ENCODE measurements around the gene ZNF618.

Gene ZNF618

DNA sequence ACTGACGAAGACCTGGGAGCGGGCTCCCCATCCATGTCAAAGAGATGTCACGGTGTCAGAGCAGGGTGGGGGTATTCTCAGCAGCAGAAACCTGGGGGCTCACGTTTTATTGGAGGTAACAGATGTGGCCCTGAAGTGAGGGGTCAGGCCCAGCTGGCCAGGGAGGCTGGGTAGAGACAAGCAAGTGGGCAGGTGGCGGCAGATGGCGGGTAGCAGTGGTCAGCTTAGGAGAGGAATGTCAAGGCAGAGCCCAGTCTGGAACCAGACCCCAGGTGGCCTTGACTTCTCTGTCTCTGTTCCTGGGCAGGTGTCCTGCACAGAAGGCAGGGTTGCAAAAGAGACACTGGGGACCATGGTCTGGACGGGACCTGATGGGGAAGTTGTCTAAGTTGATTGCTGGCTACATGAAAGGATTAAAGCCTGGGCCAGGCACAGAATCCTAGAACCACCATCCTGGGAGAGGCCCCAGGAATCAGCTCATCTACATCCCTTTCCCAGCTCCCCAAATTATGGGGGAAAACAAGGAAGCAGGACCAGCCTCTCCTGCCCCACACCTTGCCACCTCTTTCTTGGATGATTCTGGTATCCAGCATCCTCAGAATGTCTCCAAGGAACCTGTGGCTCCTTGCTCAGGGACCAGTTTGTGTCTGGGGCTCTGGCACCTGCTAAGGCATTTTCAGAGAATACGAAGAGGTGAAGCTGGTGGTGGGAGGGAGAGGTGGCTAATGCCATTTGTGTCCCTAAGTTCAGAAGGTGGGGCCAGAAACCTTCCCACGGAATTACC, 129.5 kb downstream of the ZNF618 start:
- Histone ChIP-seq H3K27ac (no peak overlapping the region), H3K36me3 (replicated peaks) (peaks cover 15% of the 10 kb centered on the region), H3K4me3 (ENCODE audit: low read depth, low read length) (no peak overlapping the region), H3K27me3 (replicated peaks) (no peaks in the 10 kb centered on the region)
- no peak for DNase-seq
- TF ChIP-seq, protein P1, sequence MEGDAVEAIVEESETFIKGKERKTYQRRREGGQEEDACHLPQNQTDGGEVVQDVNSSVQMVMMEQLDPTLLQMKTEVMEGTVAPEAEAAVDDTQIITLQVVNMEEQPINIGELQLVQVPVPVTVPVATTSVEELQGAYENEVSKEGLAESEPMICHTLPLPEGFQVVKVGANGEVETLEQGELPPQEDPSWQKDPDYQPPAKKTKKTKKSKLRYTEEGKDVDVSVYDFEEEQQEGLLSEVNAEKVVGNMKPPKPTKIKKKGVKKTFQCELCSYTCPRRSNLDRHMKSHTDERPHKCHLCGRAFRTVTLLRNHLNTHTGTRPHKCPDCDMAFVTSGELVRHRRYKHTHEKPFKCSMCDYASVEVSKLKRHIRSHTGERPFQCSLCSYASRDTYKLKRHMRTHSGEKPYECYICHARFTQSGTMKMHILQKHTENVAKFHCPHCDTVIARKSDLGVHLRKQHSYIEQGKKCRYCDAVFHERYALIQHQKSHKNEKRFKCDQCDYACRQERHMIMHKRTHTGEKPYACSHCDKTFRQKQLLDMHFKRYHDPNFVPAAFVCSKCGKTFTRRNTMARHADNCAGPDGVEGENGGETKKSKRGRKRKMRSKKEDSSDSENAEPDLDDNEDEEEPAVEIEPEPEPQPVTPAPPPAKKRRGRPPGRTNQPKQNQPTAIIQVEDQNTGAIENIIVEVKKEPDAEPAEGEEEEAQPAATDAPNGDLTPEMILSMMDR (IDR thresholded peaks at IDR 0.05; ENCODE audit: low read depth, low read length, missing control alignments): no peak
- in situ Hi-C loops (cut with HindIII; ENCODE audit: low pct_ligation_motif_present, low sequenced_read_pairs): no loop called here

DNA sequence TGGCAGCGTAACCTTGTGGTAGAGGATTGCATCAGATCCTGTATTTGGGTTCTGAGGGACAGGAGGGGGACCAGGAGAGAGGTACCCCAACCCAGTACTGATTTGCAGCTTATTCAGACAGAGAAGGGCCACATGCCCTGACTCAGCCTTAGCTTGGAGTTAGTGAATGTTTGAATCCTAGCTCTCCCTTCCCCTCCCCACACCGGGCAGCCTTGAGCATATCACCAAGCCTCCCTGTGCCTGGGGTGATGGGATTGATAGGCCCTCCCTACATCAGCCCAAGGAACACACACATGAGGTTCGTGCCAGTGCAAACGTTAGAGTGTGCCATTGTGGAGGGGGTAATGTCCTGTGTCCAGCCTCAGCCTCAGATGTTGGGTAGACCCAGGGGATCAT, 130.0 kb downstream of the ZNF618 start:
- H3K4me3 ChIP-seq (ENCODE audit: low read depth, low read length): no peak overlapping the region
- H3K27me3 ChIP-seq (replicated peaks): no peaks in the 10 kb centered on the region
- no peak overlapping the region for H3K27ac ChIP-seq
- DNase-seq: no peak
- H3K36me3 ChIP-seq (replicated peaks): peaks cover 15% of the 10 kb centered on the region
- in situ Hi-C loops (cut with HindIII; ENCODE audit: low pct_ligation_motif_present, low sequenced_read_pairs): no loop called here
- TF ChIP-seq, protein P1 (IDR thresholded peaks at IDR 0.05; ENCODE audit: low read depth, low read length, missing control alignments): no peak

DNA sequence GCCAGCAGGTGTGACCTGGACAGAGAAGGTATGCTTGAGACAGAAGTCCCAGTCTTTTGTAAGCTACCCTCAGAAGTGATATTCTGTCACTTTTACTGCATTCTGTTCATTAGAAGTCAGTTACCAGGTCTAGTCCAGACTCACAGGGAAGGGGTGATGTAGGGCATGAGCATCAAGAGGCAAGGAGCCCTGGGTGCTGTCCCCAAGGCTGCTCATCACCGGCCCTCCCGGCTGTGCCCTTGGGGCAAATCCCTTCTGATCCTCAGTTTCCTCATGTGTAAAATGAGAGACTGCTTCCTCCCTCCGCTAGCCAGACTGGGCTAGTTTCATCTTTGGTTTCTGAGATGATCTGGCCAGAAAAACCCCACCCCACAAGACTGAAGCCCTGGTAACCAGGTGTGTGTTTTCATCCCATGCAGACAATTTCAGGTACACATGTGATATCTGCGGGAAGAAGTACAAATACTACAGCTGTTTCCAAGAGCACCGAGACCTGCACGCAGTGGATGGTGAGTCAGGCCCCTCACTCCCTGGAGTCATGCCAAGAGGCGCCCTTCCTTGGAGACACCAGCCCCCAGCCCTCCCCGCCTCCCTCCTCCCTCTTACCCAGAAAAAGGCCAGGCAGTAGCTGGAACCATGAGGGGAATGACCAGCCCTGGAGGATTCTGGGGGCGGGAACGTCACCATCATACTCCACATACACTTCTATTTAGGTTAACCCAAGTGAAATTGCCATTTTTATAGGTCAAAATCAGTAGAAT, 131.0 kb downstream of the ZNF618 start:
- in situ Hi-C loops (cut with HindIII; ENCODE audit: low pct_ligation_motif_present, low sequenced_read_pairs): no loop called here
- no peak for DNase-seq
- TF ChIP-seq, protein P1 (IDR thresholded peaks at IDR 0.05; ENCODE audit: low read depth, low read length, missing control alignments): no peak
- Histone ChIP-seq H3K4me3 (ENCODE audit: low read depth, low read length) (no peak overlapping the region), H3K27ac (no peak overlapping the region), H3K27me3 (replicated peaks) (no peaks in the 10 kb centered on the region), H3K36me3 (replicated peaks) (peaks cover 20% of the 10 kb centered on the region)

DNA sequence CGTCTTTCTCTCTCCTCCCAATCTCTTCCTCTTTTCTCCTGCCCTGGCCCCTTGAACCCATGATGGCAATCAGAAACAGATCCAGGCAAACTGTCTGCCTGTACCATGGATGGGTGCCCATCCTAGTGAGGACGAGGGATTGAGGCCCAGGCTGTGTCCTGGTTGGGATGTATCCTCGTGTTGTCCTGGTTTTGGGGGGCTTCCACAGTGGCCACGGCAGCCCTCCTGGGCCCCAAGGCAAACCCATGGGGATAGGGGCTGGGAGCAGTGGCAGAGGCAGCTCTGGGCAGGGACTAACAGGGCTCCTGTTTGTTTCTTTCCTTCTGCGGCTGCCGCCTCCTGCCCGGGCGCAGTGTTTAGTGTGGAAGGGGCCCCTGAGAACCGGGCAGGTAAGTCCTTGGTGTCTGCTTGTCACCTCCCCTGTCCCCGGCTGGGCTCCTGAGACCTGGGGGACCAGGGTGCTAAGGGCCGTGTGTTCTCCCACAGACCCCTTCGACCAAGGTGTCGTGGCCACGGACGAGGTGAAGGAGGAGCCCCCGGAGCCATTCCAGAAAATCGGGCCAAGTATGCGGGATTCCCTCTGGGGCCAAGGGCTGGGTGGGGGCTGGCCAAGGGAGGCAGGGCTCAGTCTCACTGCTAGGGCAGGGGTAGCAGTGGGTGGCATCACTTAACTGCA, 132.0 kb downstream of the ZNF618 start:
- Histone ChIP-seq H3K27me3 (replicated peaks) (no peaks in the 10 kb centered on the region), H3K36me3 (replicated peaks) (peaks cover 23% of the 10 kb centered on the region), H3K27ac (no peak overlapping the region), H3K4me3 (ENCODE audit: low read depth, low read length) (no peak overlapping the region)
- no peak for DNase-seq
- in situ Hi-C loops (cut with HindIII; ENCODE audit: low pct_ligation_motif_present, low sequenced_read_pairs): no loop called here
- TF ChIP-seq, protein P1 (IDR thresholded peaks at IDR 0.05; ENCODE audit: low read depth, low read length, missing control alignments): no peak

DNA sequence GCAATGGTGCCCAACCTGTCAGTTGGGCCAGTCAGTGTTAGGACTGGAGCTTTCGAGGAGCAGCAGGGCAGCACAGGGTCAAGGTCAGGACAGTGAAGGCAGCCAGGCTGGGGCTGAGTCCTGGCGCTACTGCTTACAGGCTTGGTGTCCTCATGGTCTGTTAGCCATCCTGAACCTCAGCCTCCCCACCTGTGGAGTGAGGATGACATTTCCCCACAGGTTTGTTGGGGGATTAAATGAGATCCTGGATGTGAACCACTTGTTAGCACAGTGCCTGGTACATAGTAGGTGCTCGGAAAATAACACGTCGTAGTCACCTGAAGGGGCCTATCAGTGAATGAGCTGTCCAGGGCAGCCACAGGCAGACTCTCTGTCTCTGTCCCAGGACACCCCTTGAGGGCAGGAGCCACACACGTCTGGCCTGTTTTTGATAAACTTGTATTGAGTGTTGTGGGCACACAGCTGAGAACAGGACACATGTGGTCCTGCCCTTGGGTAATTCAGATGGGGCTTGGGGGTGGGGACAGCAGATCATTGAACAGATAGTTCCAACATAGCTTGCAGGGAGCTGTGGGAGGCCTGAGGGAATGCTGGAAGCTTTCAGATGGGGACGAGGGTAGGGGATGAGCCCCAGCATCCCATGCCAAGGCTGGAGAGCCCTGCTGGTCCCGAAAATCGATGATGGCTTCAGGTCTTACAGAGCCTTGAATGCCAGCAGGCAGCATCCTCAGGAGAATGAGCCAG, 132.7 kb downstream of the ZNF618 start:
- Histone ChIP-seq H3K4me3 (ENCODE audit: low read depth, low read length) (no peak overlapping the region), H3K36me3 (replicated peaks) (peaks cover 23% of the 10 kb centered on the region), H3K27ac (no peak overlapping the region), H3K27me3 (replicated peaks) (no peaks in the 10 kb centered on the region)
- in situ Hi-C loops (cut with HindIII; ENCODE audit: low pct_ligation_motif_present, low sequenced_read_pairs): no loop called here
- DNase-seq: no peak
- TF ChIP-seq, protein P1 (IDR thresholded peaks at IDR 0.05; ENCODE audit: low read depth, low read length, missing control alignments): no peak
